GM18858 (cell line): ENCODE data around the gene EMD.

Source experiments
- ATAC-seq: cut with Tn5 transposase; IDR thresholded peaks from one replicate; pipeline ENCODE4 v1.9.1; 2021; ENCODE audit not compliant: unreplicated experiment

EMD gene

GRCh38 chrX:154412468-154412867 lies 33.4 kb downstream of the EMD start:
- no peak for ATAC-seq

GRCh38 chrX:154413142-154413541 lies 34.0 kb downstream of the EMD start:
- no peak for ATAC-seq

- no peak for ATAC-seq
Measured at GRCh38 chrX:154417157-154417556, 38.1 kb downstream of the EMD start.

GRCh38 chrX:154419189-154419588 lies 40.1 kb downstream of the EMD start:
- ATAC-seq, result no peak

- ATAC-seq, result no peak
Measured at GRCh38 chrX:154419688-154420401, 40.8 kb downstream of the EMD start.

- ATAC-seq, result no peak
Measured at GRCh38 chrX:154420402-154420756, 41.3 kb downstream of the EMD start.

- ATAC-seq, result no peak
Measured at GRCh38 chrX:154426916-154427770, 48.0 kb downstream of the EMD start.

GRCh38 chrX:154428176-154429171 lies 49.4 kb downstream of the EMD start, which contains the start of gene ATP6AP1:
Gene ATP6AP1 (plus strand): TSS chrX:154428677. CDS start chrX:154428693, 16 bp downstream.
- peak; percentile 84 for ATAC-seq

- no peak for ATAC-seq
Measured at GRCh38 chrX:154429711-154430110, 50.6 kb downstream of the EMD start.

- no peak for ATAC-seq
Measured at GRCh38 chrX:154430479-154430878, 51.4 kb downstream of the EMD start.

GRCh38 chrX:154430916-154431315 lies 51.8 kb downstream of the EMD start:
- ATAC-seq, result no peak
